Activated CD4-positive, alpha-beta T cell treated with anti-CD3 and anti-CD28 coated beads, Interleukin-2, amount 50 U/mL, for 24 hours (primary cell): ENCODE measurements around the gene OCSTAMP.

Source experiments
- DNase-seq, 2 donors: peaks; one replicate each; pipeline ENCODE4 v3.0.0-alpha.2; 2020; ENCODE audit warnings: low read depth in 1 of 2, low spot score in 1 of 2

Gene OCSTAMP

GRCh38 chr20:46554828-46555227 is 4.4 kb upstream of the OCSTAMP start:
- no peak for DNase-seq

- no peak for DNase-seq
Observed at GRCh38 chr20:46553926-46554325, 3.5 kb upstream of the OCSTAMP start.

DNA sequence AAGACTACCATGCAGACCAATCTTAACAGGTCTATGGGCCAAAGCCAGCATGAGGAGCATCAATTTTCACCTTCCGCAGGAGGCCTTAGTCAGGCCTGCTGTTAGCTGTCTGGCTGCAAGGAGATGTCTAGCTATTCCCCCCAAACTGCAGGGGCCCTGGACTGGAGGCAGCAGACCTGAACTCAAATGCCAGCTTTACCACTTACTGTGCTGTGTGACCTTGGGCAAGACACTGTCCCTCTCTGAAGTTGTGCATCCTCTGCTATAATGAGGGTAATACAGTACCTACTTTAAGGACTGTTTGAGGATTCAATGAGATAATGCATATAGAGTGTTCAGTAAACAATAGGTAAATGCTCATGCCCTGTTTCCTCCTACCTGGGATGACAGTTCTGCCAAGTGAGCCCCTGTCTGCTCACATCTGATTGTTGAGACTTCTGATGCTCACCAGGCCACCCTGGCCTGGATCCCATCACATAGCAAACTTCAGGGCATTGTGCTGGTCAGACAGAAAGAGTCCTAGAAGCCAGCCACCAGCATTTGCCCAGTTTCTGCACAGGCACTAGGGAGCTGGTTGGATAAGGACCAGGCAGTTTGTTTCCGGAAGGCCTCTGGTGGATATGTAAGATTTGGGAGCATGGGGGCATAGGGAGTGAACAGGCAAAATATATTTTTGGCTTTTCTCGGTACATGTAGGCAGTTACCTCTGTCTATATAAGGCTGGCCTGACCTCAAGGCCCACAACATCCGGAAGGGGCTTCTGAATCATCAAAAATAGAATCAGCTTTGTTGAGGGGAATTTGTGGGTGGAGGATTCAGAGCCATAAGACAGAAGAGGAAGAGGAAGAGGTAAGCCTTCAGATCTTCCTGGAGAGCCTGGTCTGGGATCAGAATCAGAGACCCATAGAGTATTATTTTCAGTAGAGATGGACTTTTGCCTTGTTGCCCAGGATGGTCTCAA is 2.3 kb upstream of the OCSTAMP start:
- peak in 1 of 2 donors; percentile 29 for DNase-seq

DNA sequence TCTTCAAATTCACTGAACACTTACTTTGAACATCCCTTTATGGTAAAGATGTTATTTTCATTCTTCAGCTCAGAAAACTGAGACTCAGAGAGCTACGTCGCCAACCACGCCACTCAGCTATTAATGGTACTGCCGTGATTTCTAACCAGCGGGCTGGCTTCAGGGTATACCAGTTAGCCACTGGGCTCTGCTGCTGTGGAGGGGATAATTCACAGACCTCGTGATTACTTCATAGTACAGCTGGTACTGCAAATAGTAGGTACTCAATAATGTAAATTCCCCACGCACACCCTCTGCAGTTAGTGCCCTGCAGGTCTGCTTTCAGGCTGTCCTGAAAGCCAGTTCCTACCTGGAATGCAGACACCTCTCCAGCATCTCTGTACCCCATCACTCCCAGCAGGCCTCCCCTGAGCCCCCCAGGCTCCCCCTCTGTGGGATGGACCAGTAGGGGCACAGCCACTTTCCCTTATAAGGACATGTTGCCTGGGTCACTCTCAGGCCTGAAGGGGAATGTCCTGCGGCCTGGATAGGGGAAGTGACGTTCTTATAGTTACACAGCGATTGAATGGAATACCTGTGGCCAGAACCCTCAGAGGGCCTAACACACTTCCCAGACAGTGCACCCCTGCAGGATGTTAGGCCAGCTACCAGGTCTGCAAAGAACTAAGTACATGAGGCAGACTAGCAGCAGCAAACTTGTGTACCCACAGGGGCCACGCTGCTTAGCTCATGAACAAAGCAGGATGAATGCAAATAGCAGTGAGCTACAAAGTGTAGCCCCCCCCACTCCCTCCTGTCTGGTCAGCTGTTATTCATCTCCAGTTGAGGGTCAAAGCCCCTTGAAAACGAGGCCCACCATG is 1.3 kb upstream of the OCSTAMP start:
- DNase-seq: no peak

DNA sequence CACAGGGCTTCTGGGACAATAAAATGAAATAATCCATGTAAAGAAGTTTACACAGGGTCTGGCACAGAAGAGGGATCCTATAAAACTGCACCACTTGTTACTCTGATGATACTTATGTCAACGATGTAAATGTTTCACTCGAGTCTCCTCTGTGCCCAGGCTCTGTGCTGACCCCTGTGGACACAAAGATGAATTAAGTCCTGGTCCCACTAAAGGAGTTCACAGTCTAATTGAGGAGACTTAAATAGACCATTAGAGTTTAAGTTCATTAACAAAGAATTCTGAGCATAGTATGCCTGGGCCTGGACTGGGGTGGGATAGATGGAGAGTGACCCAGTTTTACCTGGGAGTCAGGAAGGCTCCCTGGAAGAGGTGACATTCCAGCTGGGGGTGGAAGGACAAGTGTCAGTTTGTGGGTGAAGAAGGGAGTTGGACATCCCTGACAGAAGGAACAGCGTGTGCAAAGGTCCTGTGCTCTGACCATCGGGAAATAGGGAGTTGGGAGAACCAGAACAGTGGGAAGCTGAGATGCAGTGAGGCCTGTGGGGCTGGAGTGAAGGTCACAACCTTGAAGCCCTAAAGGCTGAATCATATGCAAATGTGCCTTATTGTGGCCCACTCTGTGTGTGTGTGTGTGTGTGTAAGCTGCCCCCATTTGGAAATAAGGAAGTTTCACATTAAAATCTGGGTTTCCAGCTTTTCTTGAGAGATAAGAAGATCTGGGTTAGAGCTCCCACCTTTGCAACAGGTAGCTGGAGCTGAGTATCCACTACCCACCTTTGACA is 1.1 kb downstream of the OCSTAMP start:
- no peak for DNase-seq

GRCh38 chr20:46548688-46549087 is 1.8 kb downstream of the OCSTAMP start:
- DNase-seq: no peak

DNA sequence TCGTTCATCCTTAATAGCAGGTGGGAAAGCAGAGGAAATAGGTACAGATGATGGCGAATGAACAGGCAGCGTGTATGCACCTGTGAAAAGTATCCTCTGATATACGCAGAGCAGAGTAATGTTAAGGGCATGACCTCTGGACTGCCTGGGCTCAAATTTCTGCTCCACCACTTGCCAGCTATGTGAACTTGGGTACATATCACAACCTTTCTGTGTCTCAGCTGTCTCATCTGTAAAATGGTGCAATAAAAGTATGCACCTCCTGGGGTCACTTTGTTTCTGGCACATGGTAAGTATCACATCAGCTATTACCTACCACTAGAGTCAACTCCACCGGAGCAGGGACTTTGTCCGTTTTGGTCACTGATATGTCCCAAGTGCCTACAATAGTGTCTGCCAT is 2.5 kb downstream of the OCSTAMP start:
- DNase-seq: no peak

DNA sequence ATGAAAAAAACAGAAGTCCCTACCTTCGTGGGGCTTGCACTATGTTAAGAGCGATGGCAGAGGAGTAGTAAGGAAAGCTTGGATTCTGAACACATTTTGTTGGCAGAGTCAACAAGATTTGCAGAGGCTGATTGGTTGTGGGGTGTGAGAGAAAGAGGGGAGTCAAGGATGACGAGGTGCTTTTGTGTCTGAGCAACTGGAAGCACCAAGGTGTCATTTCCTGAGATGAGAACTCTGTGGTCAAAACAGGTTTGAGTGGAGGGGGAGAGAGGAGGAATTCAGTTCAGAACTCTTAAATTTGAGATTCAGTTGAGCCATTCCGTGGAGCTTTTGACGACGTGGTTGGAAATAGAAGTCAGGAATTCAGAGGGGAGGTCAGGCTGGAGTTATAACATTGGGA is 3.5 kb downstream of the OCSTAMP start:
- DNase-seq: no peak

DNA sequence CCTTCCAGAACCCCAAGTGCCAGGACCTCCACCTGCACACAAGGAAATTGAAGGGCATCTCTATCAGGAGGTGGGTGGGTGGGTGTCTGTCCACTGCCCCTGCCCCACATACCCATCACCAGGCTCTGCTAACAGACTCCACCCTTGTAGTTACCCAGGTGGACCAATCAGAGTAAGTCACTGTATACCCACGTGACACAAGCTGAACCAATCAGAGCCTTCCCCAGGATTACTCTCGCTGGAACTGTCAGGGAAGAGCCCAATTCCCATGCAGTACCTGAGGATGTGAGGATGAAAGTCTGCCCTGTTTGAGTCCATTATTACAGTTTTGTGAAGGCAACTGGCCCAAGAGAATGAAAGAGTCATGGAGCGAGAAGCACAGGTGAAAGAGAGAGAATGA is 4.2 kb downstream of the OCSTAMP start:
- DNase-seq: no peak

DNA sequence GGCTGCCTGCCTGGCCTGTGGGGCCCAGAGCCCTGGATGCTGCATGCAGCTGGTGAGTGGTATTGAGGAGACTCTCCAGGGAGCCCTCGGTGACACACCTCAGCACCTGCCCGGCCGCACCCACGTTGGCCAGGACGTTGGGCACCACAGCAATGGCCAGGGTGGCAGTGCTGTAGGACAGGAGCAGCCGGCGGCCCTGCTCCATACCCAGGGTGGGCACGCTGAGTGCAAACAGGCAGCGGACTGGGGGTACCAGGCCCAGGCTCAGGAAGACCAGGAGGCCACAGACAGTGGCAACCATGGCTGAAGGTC is 4.7 kb downstream of the OCSTAMP start:
- no peak for DNase-seq

- DNase-seq: no peak
Observed at GRCh38 chr20:46545077-46545826, 5.2 kb downstream of the OCSTAMP start.

DNA sequence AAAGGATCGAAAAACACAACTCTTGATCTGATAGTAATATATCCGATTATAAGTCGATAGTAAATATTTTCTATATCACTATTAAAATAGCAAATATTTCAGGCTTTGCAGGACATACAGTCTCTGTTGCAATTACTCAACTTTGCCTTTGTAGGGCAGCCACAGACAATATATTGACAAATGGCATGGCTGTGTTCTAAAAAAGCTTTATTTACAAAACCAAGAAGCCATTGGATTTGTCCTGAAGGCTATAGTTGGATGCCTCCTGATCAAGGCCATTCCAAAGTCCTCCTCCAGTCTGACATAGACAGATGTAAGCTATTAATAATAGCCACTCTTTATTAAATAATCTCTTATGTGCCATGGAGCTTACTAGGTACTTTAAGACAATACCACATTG is 5.9 kb downstream of the OCSTAMP start:
- no peak for DNase-seq

GRCh38 chr20:46543959-46544358 is 6.5 kb downstream of the OCSTAMP start:
- DNase-seq: no peak

- no peak for DNase-seq
Observed at GRCh38 chr20:46543033-46543432, 7.4 kb downstream of the OCSTAMP start.

GRCh38 chr20:46541229-46541935 is 9.1 kb downstream of the OCSTAMP start:
- no peak for DNase-seq

DNA sequence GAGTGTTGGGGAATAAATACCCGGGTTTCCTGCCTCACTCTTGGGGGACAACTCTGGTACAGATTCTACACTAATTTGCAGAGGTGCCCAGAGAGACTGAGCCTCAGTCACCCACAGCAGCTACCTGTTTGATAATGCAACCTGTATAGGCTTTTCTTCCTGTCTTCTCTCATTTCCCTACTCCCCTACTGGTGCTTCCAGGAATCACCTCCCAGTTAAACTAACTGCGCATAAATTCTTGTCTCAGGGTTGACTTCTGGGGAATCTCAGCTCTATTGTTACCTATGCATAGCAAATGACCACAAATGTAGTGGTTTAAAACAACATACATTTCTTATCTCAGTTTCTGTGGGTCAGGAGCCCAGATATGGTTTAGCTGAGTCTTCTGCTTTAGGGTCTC is 11.3 kb downstream of the OCSTAMP start:
- no peak for DNase-seq

DNA sequence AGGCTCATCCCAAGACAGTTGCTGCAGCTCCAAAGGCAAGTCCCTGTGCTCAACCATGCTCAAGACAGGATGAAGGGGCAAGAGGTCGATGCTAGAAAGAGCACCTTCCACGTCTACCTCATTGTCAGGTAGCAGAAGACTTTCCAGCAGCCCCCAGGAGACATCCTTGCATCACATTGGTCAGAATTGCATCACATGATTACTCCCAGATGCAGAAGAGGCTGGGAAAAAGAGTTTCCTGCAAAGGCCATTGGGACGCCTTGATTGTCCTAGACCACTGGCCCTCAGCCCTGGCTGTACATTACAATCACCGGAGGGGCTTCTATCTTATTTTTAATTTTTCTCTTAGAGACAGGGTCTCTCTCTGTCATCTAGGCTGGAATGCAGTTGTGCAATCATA is 19.8 kb downstream of the OCSTAMP start:
- no peak for DNase-seq

- no peak for DNase-seq
Observed at GRCh38 chr20:46523696-46524328, 26.6 kb downstream of the OCSTAMP start.

DNA sequence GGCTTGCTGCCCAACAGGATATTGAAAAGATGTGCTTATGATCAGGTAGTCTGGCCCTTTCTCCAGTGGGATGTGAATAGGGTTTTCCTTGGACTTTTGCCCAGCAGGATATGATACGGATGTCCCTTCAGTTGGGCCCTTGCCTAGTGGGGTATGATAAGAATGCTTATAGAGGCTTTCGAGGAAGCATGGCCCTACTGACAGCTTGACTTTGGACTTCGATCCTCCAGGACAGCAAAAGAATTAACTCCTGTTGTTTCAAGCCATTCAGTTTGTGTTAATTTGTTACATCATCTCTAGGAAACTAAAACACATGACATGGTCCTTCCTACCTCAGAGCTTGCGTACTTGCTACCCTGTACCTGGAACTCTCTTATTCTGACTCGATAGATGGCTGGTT is 27.3 kb downstream of the OCSTAMP start:
- no peak for DNase-seq
